BLaER1 treated with 17β-estradiol and CSF1 and Interleukin-3, amounts not matched to agents 10 nM and 100 nM (cell line): ENCODE measurements around the gene PMEPA1.

Experiments used
- H3K27ac ChIP-seq, 11 experiments: shearing (Covaris generic); formaldehyde crosslinking; 2 replicates each; pipeline ENCODE4 v1.8.1; 2022
- H3K27me3 ChIP-seq, 11 experiments: shearing (Covaris generic); formaldehyde crosslinking; 2 replicates each; pipeline ENCODE4 v1.8.1; 2022
- H3K36me3 ChIP-seq, 11 experiments: shearing (Covaris generic); formaldehyde crosslinking; 2 replicates each; pipeline ENCODE4 v1.8.1; 2022
- H3K4me1 ChIP-seq, 10 experiments: shearing (Covaris generic); formaldehyde crosslinking; 2 replicates each; pipeline ENCODE4 v1.8.1; 2022
- H3K4me2 ChIP-seq, 11 experiments: shearing (Covaris generic); formaldehyde crosslinking; 2 replicates each; pipeline ENCODE4 v1.8.1; 2022
- H3K4me3 ChIP-seq, 10 experiments: shearing (Covaris generic); formaldehyde crosslinking; 2 replicates each; pipeline ENCODE4 v1.8.1; 2022
- H3K9ac ChIP-seq, 11 experiments: shearing (Covaris generic); formaldehyde crosslinking; 2 replicates each; pipeline ENCODE4 v1.8.1; 2022
- H3K9me3 ChIP-seq, 11 experiments: shearing (Covaris generic); formaldehyde crosslinking; replicated peaks in 1 of 11; 2 replicates each; pipeline ENCODE4 v1.8.1; 2022
- H4K20me1 ChIP-seq, 11 experiments: shearing (Covaris generic); formaldehyde crosslinking; 2 replicates each; pipeline ENCODE4 v1.8.1; 2022
- Cebpa-rat ChIP-seq, 11 experiments: shearing (Covaris generic); IDR thresholded peaks; 2 replicates each; pipeline ENCODE4 v1.8.1; 2022

The PMEPA1 gene

DNA sequence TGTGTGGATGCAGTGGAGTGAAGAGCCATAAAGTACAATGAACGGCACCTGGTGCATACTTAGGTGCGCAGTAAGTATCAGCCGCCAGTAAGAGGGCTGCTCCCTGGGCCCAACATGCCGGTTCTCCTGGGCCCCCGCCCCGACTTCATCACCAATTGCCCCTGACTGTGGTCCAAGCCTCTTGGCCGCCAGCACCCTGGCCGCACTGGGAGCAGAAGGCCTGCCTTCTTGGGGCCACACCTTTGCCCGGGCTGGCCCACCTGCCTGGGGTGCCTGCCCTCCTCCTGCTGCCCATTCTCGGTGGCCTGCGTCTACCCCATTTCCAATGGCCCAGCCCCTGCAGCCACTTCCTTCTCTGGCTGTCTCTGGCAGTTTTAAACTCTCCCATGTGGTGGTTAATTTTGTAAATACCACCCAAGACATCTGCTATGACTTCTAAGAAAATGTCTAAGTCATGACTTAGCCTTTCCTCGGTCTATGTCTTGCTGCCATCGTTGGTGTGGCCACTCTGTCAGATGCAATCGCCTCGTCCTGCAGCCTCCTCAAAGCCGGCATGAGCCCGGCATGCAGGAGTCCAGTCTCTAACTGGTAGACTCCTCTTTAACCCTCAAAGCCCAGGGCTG is 36.8 kb downstream of the PMEPA1 start:
- Histone ChIP-seq H3K9ac (peak overlapping the region in 7 of 11 experiments; percentile 57 to 72 (median 64); a peak in 10 of 22 replicates), H3K4me2 (peak overlapping the region; percentile 80 to 97 (median 90)), H3K27me3 (peaks cover 0 to 13% (median 0%) of the 10 kb centered on the region in 11 experiments; a peak in 3 of 22 replicates), H4K20me1 (peaks cover 0 to 92% (median under 1%) of the 10 kb centered on the region in 11 experiments; a peak in 11 of 22 replicates), H3K36me3 (peaks cover 0 to 5% (median 0%) of the 10 kb centered on the region in 11 experiments; a peak in 1 of 22 replicates), H3K27ac (peak overlapping the region in 10 of 11 experiments; percentile 36 to 86 (median 76); a peak in 16 of 22 replicates), H3K9me3 (no peaks in the 10 kb centered on the region), H3K4me1 (peaks cover 31 to 100% (median 92%) of the 10 kb centered on the region in 10 experiments), H3K4me3 (peak overlapping the region in 1 of 10 experiments; percentile 5; a peak in 2 of 20 replicates)
- no peak for TF ChIP-seq Cebpa-rat (IDR thresholded peaks at IDR 0.05)

DNA sequence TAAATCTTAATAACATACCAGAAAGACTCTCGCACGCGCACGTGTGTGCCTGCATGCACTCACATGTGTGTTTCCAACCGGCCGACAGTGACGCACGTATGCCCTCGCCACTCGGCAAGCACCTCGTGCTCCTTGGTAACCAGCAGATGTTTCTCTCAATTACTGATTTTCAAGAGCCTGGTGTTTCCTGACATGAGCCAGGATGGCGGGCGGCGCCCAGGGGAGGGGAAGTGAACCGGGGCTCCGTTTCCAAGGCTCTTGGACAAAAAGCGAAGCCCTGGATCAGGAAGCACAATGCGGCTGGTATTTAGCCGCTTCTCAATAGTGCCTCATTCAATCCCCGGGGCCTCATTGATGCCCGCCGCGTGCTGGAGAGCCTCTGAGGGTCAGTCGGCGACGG is 37.7 kb downstream of the PMEPA1 start:
- H3K27me3 ChIP-seq: peaks cover 0 to 9% (median 0%) of the 10 kb centered on the region in 11 experiments; a peak in 3 of 22 replicates
- H3K4me2 ChIP-seq: peak overlapping the region; percentile 80 to 97 (median 90)
- peaks cover 0 to 92% (median 3%) of the 10 kb centered on the region in 11 experiments; a peak in 11 of 22 replicates for H4K20me1 ChIP-seq
- H3K4me1 ChIP-seq: peaks cover 31 to 100% (median 92%) of the 10 kb centered on the region in 10 experiments
- no peaks in the 10 kb centered on the region for H3K9me3 ChIP-seq
- peak overlapping the region; percentile 33 to 72 (median 62); a peak in 19 of 22 replicates for H3K9ac ChIP-seq
- H3K27ac ChIP-seq: peak overlapping the region in 10 of 11 experiments; percentile 36 to 86 (median 76); a peak in 20 of 22 replicates
- TF ChIP-seq Cebpa-rat (IDR thresholded peaks at IDR 0.05): no peak
- peak overlapping the region in 8 of 10 experiments; percentile 4 to 59 (median 29); a peak in 10 of 20 replicates for H3K4me3 ChIP-seq
- peaks cover 0 to 5% (median 0%) of the 10 kb centered on the region in 11 experiments; a peak in 1 of 22 replicates for H3K36me3 ChIP-seq

GRCh38 chr20:57671662-57672061 is 38.2 kb downstream of the PMEPA1 start:
- peaks cover 0 to 92% (median 6%) of the 10 kb centered on the region in 11 experiments; a peak in 10 of 22 replicates for H4K20me1 ChIP-seq
- peaks cover 0 to 5% (median 0%) of the 10 kb centered on the region in 11 experiments; a peak in 1 of 22 replicates for H3K36me3 ChIP-seq
- H3K4me3 ChIP-seq: no peak overlapping the region
- peak overlapping the region; percentile 80 to 97 (median 90) for H3K4me2 ChIP-seq
- peaks cover 28 to 100% (median 92%) of the 10 kb centered on the region in 10 experiments for H3K4me1 ChIP-seq
- TF ChIP-seq Cebpa-rat (IDR thresholded peaks at IDR 0.05): peak in 3 of 11 experiments; percentile 7 to 46 (median 25); a peak in 2 of 22 replicates
- H3K9ac ChIP-seq: peak overlapping the region in 1 of 11 experiments; percentile 64; a peak in 2 of 22 replicates
- no peaks in the 10 kb centered on the region for H3K9me3 ChIP-seq
- peak overlapping the region in 8 of 11 experiments; percentile 24 to 86 (median 80); a peak in 13 of 22 replicates for H3K27ac ChIP-seq
- H3K27me3 ChIP-seq: peaks cover 0 to 14% (median 0%) of the 10 kb centered on the region in 11 experiments; a peak in 3 of 22 replicates

DNA sequence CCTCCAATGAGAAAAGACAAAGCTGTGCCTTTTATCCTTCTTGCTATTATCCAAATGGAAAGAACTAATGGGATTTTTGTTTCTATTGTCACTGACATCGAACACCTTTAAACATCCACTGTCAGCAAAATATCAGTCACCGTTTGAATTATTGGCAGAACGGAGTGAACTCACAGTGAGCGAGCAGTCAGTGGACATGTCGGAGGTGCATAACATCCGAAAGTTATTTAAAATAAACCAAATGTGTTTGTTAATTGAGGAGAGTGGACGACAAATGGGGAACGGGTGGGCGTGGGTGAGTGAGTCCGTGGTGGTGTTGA is 38.8 kb downstream of the PMEPA1 start:
- Histone ChIP-seq H3K27ac (peak overlapping the region in 2 of 11 experiments; percentile 83 to 86; a peak in 2 of 22 replicates), H3K27me3 (peaks cover 0 to 15% (median 0%) of the 10 kb centered on the region in 11 experiments; a peak in 3 of 22 replicates), H3K4me2 (peak overlapping the region in 9 of 11 experiments; percentile 80 to 97 (median 90); a peak in 16 of 22 replicates), H3K4me3 (no peak overlapping the region), H3K9me3 (no peaks in the 10 kb centered on the region), H4K20me1 (peaks cover 0 to 92% (median 12%) of the 10 kb centered on the region in 11 experiments; a peak in 10 of 22 replicates), H3K4me1 (peaks cover 25 to 100% (median 92%) of the 10 kb centered on the region in 10 experiments), H3K36me3 (peaks cover 0 to 5% (median 0%) of the 10 kb centered on the region in 11 experiments; a peak in 1 of 22 replicates), H3K9ac (no peak overlapping the region)
- TF ChIP-seq Cebpa-rat (IDR thresholded peaks at IDR 0.05): no peak

- Histone ChIP-seq H3K9me3 (no peaks in the 10 kb centered on the region), H4K20me1 (peaks cover 0 to 92% (median 17%) of the 10 kb centered on the region in 11 experiments; a peak in 12 of 22 replicates), H3K4me1 (peaks cover 19 to 100% (median 92%) of the 10 kb centered on the region in 10 experiments), H3K9ac (no peak overlapping the region), H3K4me2 (peak overlapping the region in 8 of 11 experiments; percentile 80 to 97 (median 91); a peak in 14 of 22 replicates), H3K27me3 (peaks cover 0 to 15% (median 0%) of the 10 kb centered on the region in 11 experiments; a peak in 3 of 22 replicates), H3K27ac (peak overlapping the region in 2 of 11 experiments; percentile 8 to 83; a peak in 2 of 22 replicates), H3K36me3 (peaks cover 0 to 2% (median 0%) of the 10 kb centered on the region in 11 experiments; a peak in 1 of 22 replicates), H3K4me3 (no peak overlapping the region)
- TF ChIP-seq Cebpa-rat (IDR thresholded peaks at IDR 0.05): no peak
Measured at GRCh38 chr20:57670288-57671071, 39.3 kb downstream of the PMEPA1 start.

- TF ChIP-seq Cebpa-rat (IDR thresholded peaks at IDR 0.05): no peak
- H3K27ac ChIP-seq: no peak overlapping the region
- peak overlapping the region in 6 of 11 experiments; percentile 2 to 93 (median 53); a peak in 8 of 22 replicates for H3K4me2 ChIP-seq
- H3K36me3 ChIP-seq: no peaks in the 10 kb centered on the region
- H3K27me3 ChIP-seq: peaks cover 0 to 15% (median 0%) of the 10 kb centered on the region in 11 experiments; a peak in 3 of 22 replicates
- H3K9ac ChIP-seq: no peak overlapping the region
- peaks cover 0 to 92% (median 18%) of the 10 kb centered on the region in 11 experiments; a peak in 12 of 22 replicates for H4K20me1 ChIP-seq
- H3K4me1 ChIP-seq: peaks cover 18 to 100% (median 95%) of the 10 kb centered on the region in 10 experiments
- H3K9me3 ChIP-seq: no peaks in the 10 kb centered on the region
- H3K4me3 ChIP-seq: no peak overlapping the region
Measured at GRCh38 chr20:57669632-57670031, 40.2 kb downstream of the PMEPA1 start.

- peak overlapping the region in 5 of 11 experiments; percentile 24 to 63 (median 53); a peak in 6 of 22 replicates for H3K9ac ChIP-seq
- peaks cover 0 to 15% (median 0%) of the 10 kb centered on the region in 11 experiments; a peak in 3 of 22 replicates for H3K27me3 ChIP-seq
- no peak for TF ChIP-seq Cebpa-rat (IDR thresholded peaks at IDR 0.05)
- peaks cover 0 to 92% (median 33%) of the 10 kb centered on the region in 11 experiments; a peak in 13 of 22 replicates for H4K20me1 ChIP-seq
- H3K36me3 ChIP-seq: no peaks in the 10 kb centered on the region
- peak overlapping the region in 9 of 11 experiments; percentile 15 to 93 (median 75); a peak in 17 of 22 replicates for H3K4me2 ChIP-seq
- no peak overlapping the region; a peak in 1 of 20 replicates for H3K4me3 ChIP-seq
- peaks cover 15 to 100% (median 96%) of the 10 kb centered on the region in 10 experiments for H3K4me1 ChIP-seq
- no peaks in the 10 kb centered on the region for H3K9me3 ChIP-seq
- peak overlapping the region in 4 of 11 experiments; percentile 17 to 58 (median 41); a peak in 5 of 22 replicates for H3K27ac ChIP-seq
Measured at GRCh38 chr20:57667924-57668782, 41.7 kb downstream of the PMEPA1 start.
